ENCODE measurements around the gene SLC35F3. TPM values are rescaled to one million over a fixed set of nuclear protein-coding genes. Genes with fewer than 3 reads are reported as not detected.
"Not testable (repeated sequence)": the region's sequence is repeated elsewhere in the genome, so short reads cannot be mapped to it uniquely, and the experiment has no call there.

Gene SLC35F3
- total RNA-seq, 4 donors from 2014 or later: 1.7 TPM; not detected in 3

- Histone ChIP-seq H3K9me3 (no peaks in the 10 kb centered on the region), H3K4me3 (no peak overlapping the region), H3K27me3 (no peaks in the 10 kb centered on the region), H3K4me1 (no peaks in the 10 kb centered on the region), H3K36me3 (no peaks in the 10 kb centered on the region), H3K27ac (no peak overlapping the region)
- DNase-seq: no peak
- TF ChIP-seq CTCF (IDR thresholded peaks at IDR 0.05): no peak
- no peak for TF ChIP-seq POLR2A (IDR thresholded peaks at IDR 0.05)
Measured at GRCh38 chr1:234295068-234295467, 390.6 kb downstream of the SLC35F3 start.

- no peak for DNase-seq
- H3K27ac ChIP-seq: no peak overlapping the region
- H3K4me3 ChIP-seq: no peak overlapping the region
- no peaks in the 10 kb centered on the region for H3K36me3 ChIP-seq
- H3K9me3 ChIP-seq: no peaks in the 10 kb centered on the region
- H3K27me3 ChIP-seq: no peaks in the 10 kb centered on the region
- TF ChIP-seq CTCF (IDR thresholded peaks at IDR 0.05) (no peak), POLR2A (IDR thresholded peaks at IDR 0.05) (no peak)
- H3K4me1 ChIP-seq: no peaks in the 10 kb centered on the region
Measured at GRCh38 chr1:234295626-234296025, 391.1 kb downstream of the SLC35F3 start.

- Histone ChIP-seq H3K9me3 (no peaks in the 10 kb centered on the region), H3K4me3 (no peak overlapping the region), H3K27me3 (no peaks in the 10 kb centered on the region), H3K36me3 (no peaks in the 10 kb centered on the region), H3K4me1 (no peaks in the 10 kb centered on the region), H3K27ac (no peak overlapping the region)
- no peak for DNase-seq
- TF ChIP-seq POLR2A (IDR thresholded peaks at IDR 0.05) (no peak), CTCF (IDR thresholded peaks at IDR 0.05) (no peak)
Measured at GRCh38 chr1:234296496-234296895, 392.0 kb downstream of the SLC35F3 start.

- Histone ChIP-seq H3K27ac (no peak overlapping the region), H3K27me3 (no peaks in the 10 kb centered on the region), H3K9me3 (no peaks in the 10 kb centered on the region), H3K36me3 (no peaks in the 10 kb centered on the region), H3K4me1 (no peaks in the 10 kb centered on the region), H3K4me3 (no peak overlapping the region)
- DNase-seq: no peak
- TF ChIP-seq POLR2A (IDR thresholded peaks at IDR 0.05): no peak
- TF ChIP-seq CTCF (IDR thresholded peaks at IDR 0.05): no peak
Measured at GRCh38 chr1:234297668-234298067, 393.2 kb downstream of the SLC35F3 start.

- H3K4me1 ChIP-seq: no peaks in the 10 kb centered on the region
- H3K4me3 ChIP-seq: no peak overlapping the region
- no peak for DNase-seq
- TF ChIP-seq POLR2A (IDR thresholded peaks at IDR 0.05): no peak
- TF ChIP-seq CTCF (IDR thresholded peaks at IDR 0.05): no peak
- H3K36me3 ChIP-seq: no peaks in the 10 kb centered on the region
- H3K27ac ChIP-seq: no peak overlapping the region
- no peaks in the 10 kb centered on the region for H3K27me3 ChIP-seq
- H3K9me3 ChIP-seq: no peaks in the 10 kb centered on the region
Measured at GRCh38 chr1:234300096-234300495, 395.6 kb downstream of the SLC35F3 start.

- not testable (repeated sequence) for H3K27me3 ChIP-seq, H3K27ac ChIP-seq, H3K4me1 ChIP-seq, DNase-seq, H3K9me3 ChIP-seq, H3K36me3 ChIP-seq, H3K4me3 ChIP-seq
Measured at GRCh38 chr1:234301663-234302062, 397.2 kb downstream of the SLC35F3 start.

Data from Peyer's patch (tissue), 4 donors.